ENCODE data around the gene PET117.
"Not testable (repeated sequence)": the region's sequence is repeated elsewhere in the genome, so short reads cannot be mapped to it uniquely, and the experiment has no call there.

PET117 gene, protein sequence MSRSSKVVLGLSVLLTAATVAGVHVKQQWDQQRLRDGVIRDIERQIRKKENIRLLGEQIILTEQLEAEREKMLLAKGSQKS

DNA sequence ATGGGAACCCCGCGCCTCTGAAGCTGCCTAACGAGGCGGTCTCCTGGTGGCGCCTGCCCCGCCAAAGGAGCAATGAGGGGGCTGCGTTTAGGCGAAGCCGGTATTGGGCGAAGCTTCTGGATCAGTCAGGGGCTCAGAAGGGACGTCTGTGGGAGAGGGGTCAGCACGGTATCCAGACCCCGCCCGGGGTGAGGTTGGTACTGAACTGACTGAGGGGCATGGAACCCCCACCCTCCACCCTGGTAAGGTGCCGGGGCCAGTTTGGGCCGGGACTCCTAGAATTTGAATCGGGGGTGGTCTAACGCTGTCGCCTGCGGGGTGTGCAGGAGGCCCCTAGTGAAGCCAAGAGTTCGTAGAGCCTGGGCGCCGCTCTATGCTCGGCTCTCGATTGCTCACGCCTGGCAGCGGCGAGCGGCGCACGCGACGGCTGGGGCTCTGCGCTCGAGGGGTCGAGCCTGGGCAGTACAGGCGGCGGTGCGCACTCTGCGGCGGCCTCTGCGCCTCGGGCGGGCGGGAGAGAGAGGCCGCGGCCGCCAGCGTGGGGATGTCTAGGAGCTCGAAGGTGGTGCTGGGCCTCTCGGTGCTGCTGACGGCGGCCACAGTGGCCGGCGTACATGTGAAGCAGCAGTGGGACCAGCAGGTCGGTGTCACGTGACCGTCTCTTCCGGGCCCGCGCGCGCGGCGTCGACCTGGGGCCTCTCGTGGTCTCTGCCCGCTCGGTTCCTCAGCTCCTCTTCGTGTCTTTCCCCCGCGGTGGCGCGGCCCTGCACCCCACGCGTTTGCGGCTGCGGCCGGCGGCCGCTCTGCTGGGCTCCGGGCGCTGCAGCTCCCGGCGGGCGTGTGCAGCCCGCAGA, at the start of gene PET117, which contains the start of gene KAT14:
TSS of gene PET117 (plus strand) at position 452 of the 854 bp plus-strand sequence. CDS start at position 545, 93 bp downstream.
TSS of gene KAT14 (plus strand) at position 452 of the 854 bp plus-strand sequence. CDS start 4,798 bp downstream, outside the sequence.
- DNase-seq, result peak; percentile 87 to 91

GRCh38 chr20:18088298-18088697, 49.4 kb upstream of the PET117 start:
- DNase-seq, result not testable (repeated sequence)

DNA sequence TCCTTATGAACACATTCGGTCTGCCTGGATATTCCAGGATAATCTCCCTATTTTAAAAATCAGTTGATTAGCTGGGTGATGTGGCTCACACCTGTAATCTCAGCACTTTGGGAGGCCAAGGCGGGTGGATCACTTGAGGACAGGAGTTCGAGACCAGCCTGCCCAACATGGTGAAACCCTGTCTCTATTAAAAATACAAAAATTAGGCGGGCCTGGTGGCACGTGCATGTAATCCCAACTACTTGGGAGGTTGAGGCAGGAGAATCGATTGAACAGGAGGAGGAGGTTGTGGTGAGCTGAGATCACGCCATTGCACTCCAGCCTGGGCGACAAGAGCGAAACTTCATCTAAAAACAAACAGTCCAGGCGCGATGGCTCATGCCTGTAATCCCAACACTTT, 48.8 kb upstream of the PET117 start:
- DNase-seq, result not testable (repeated sequence)

DNA sequence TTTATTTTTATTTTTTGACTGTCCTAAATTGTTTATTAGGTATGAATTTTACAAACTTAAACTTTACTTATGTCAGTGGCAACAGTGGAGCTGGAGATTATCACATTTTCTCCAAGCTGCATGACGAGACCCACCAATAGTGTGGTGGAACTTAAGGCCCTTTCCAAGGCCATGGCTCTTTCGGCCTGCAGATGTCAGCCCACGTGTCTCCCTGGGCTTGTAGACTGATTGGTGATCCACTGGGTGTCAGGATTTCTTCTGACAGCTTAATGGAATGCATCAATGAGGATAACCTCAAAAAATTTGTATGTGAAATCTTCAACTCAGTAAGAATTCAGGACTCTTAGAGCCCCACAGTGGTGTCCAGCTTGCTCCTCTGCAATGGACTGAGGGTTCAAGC, 47.6 kb upstream of the PET117 start:
- DNase-seq, result no peak

DNA sequence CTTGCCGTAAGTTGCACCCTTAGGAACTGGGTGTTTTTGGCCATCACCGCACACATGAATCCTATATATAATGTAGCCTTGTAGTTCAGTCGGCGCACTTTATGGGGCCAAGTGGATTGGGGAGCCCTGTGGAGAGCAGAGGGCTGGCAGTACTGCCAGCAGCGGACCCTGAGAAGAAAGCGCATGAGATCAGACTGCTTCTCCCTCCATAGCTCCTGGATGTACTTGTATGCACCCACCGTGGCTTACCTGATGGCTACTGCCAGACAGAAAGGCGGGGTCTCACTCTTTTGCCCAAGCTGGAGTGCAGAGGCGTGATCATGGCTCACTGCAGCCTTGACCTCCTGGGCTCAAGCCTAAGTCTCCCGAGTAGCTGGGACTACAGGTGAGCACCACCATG, 47.2 kb upstream of the PET117 start:
- no peak for DNase-seq

- no peak for DNase-seq
Measured at GRCh38 chr20:18091623-18092022, 46.0 kb upstream of the PET117 start.

GRCh38 chr20:18092890-18093289, 44.8 kb upstream of the PET117 start:
- no peak for DNase-seq

DNA sequence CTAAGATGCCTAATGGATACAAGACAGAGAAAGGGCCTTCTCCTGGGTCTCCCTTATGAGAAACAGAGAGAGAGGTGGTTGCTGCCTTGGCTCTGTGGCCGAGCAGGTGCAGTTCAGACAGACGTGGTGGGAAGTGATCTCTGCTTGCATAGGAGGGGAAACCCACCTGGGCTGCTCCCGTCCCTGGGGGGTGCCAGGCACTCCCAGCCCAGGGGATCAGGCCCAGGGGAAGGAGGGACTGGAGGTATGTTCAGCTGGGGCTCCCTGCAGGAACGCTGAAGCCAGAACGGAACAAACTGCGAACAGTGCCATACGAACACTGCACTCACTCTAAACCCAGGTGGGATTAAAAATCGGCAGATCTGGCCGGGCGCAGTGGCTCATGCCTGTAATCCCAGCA, 44.3 kb upstream of the PET117 start:
- no peak for DNase-seq

- DNase-seq, result no peak
Measured at GRCh38 chr20:18094191-18094590, 43.5 kb upstream of the PET117 start.

GRCh38 chr20:18100569-18100968, 37.1 kb upstream of the PET117 start:
- not testable (repeated sequence) for DNase-seq

GRCh38 chr20:18101125-18101810, 36.4 kb upstream of the PET117 start:
- no peak for DNase-seq

- no peak for DNase-seq
Measured at GRCh38 chr20:18103497-18103896, 34.2 kb upstream of the PET117 start.

DNA sequence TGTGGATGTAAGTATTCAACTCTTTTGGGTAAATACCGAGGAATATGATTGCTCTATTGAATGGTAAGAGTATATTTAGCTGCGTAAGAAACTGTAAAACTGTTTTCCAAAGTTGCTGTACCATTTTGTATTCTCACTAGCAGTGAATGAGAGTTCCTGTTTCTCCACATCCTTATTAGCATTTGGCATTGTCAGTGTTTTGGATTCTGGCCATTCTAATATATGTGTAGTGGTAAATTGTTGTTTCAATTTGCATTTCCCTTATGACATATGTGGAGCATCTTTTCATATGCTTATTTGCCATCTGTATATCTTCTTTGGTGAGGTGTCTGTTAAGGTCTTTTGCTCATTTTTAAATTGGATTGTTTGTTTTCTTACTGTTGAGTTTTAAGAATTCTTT, 29.3 kb upstream of the PET117 start:
- DNase-seq, result no peak

- not testable (repeated sequence) for DNase-seq
Measured at GRCh38 chr20:18128574-18128973, 9.1 kb upstream of the PET117 start.

- DNase-seq, result no peak
Measured at GRCh38 chr20:18132663-18133062, 5.0 kb upstream of the PET117 start.

DNA sequence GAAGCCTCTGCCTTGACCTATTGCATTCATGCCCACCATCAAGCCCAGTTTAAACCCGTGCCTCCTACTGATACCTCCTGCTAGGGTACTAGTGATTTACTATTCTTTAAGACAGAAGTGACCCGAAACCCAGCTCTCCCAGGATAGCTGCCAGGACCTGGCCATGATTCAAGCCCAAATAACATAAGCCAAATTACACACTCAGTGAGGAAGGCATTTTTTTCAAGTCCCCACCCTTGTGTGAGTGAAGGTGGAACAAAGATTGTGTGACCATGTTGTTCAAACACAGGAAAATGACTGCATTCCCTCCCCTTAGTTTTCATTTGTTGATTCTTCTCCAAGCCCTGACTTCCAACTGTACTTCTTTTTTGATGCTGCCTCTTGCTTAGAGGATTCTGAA, 3.7 kb upstream of the PET117 start:
- DNase-seq, result no peak

DNA sequence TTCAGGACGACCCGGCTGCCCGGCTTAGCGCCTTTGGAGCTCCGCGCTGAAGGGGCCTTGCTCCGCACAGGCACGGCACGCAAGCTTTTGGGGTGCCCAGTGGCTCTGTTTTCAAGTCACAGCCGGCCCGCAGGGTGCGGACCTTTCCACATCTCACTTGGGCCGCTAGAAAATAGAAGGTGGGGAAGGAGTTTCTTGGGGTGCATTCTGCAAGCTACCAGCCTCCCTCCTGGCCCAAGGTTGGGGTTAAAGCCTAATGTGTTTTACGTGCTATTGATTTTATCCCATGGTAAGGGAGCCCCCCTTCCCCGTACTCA, 561 bp downstream of the PET117 start:
- no peak for DNase-seq

DNA sequence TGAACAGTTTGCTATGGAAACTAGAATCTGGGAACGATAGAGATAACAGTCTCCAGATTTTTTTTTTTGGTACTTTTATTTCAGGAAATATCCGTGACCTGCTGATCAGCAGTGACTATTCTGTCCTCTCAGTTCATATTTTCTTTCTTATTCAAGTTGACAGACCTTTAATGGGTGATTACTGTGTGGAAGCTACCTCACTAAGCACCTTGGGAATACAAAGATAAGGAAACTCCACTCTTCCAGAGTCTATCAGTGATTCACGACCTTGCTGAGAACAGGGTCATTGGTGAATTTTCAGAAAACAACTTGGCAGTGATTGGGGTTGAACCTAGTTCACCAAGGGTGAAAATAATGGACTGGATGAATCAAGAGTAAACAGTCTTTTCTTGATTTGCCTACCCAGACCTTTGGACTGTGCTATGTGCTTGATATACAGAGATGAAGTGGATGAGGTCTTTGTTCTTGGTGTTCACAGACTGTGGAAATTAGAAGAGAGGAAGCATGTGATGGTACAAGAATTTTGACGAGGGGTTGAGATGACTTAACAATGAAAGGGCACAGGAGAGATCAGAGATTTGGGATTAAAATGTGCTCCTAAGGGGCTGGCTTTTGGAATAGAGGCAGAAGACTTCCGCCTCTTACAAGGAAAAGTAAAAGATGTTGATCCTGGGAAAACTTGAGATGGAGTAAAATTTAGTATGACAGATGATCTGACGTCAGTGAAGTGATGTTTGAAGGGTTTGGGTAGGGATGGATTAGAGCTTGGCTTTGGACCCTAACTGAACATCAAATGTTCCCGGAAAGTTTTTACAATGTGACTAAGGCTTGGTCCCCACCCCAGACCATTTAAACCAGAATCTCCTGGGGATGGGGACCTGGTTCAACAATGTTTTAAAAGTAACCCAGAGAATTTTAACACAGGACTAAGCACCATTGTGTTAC, 1.2 kb downstream of the PET117 start:
- DNase-seq, result no peak

- DNase-seq, result no peak
Measured at GRCh38 chr20:18139832-18140231, 2.2 kb downstream of the PET117 start.

GRCh38 chr20:18144541-18145099, 7.0 kb downstream of the PET117 start:
- no peak for DNase-seq

DNA sequence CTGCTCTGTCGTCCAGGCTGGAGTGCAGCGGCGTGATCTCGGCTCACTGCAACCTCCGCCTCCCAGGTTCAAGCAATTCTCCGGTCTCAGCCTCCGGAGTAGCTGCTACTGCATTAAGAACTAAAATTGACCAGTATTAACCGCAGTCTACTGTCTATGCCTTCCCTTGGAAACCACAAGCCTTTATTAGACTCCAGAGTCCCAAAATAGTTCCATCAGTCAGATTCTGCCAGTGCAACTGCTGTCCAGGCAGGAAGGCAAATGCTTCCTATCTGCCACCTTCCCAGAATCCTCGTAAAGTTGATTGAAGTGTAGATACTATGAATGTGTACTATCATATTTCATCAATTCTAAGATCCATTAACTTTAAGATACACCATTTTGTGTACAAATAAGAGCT, 16.7 kb downstream of the PET117 start:
- no peak for DNase-seq

- no peak for DNase-seq
Measured at GRCh38 chr20:18156045-18156444, 18.4 kb downstream of the PET117 start.

DNA sequence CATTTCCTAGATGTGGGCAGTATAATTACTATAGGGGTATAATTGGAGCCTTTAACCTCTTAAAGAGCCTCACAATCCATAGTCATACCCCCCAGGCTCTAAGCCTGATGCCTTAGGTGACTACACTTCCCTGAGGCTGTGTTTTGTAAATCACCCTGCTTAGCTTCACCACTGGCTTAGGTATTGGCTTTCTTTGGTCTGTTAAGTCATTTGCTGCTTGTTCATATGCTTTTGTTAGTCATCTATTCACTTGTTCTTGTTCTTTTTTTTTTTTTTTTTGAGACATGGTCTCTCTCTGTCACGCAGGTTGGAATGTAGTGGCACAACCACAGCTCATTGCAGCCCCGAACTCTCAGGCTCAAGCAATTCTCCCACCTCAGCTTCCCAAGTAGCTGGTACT, 26.7 kb downstream of the PET117 start:
- DNase-seq, result no peak

Measured in activated CD4-positive, alpha-beta T cell treated with anti-CD3 and anti-CD28 coated beads for 4 hours (primary cell).